Neural cell (in vitro differentiated cells): Measurements from ENCODE around the gene TMCC2. TPM values are rescaled to one million over a fixed set of nuclear protein-coding genes. Genes with fewer than 3 reads are reported as not detected.

Experiments
- H2AFZ ChIP-seq: fragments of 200-600, 300-800 bp; sonication (generic), shearing (Covaris generic); 2 replicates; pipeline ENCODE4 v1.6.0; 2014; ENCODE audit warnings: low read depth, mild to moderate bottlenecking, antibody characterized with exemption, low read length, moderate library complexity
- H3F3A ChIP-seq: fragments of 200-600 bp; shearing (Covaris generic); 2 replicates; pipeline ENCODE4 v1.6.1; 2016; ENCODE audit warnings: mild to moderate bottlenecking, moderate library complexity, mixed read lengths, antibody characterized with exemption, low read length; ENCODE audit not compliant: insufficient read depth, poor library complexity, severe bottlenecking
- H3K27ac ChIP-seq: fragments of 200-600, 300-800 bp; sonication (generic), shearing (Covaris generic); 2 replicates; pipeline ENCODE4 v1.5.1; 2014; ENCODE audit warnings: mild to moderate bottlenecking, low read length, moderate library complexity
- H3K27me3 ChIP-seq: fragments of 300-800, 200-600 bp; sonication (generic), shearing (Covaris generic); 2 replicates; pipeline ENCODE4 v1.6.0; 2014; ENCODE audit warnings: mild to moderate bottlenecking, low read depth, low read length, moderate library complexity; ENCODE audit not compliant: insufficient read depth
- H3K36me3 ChIP-seq: fragments of 300-800, 200-600 bp; sonication (generic), shearing (Covaris generic); 2 replicates; pipeline ENCODE4 v1.5.1; 2014; ENCODE audit warnings: mild to moderate bottlenecking, antibody characterized with exemption, low read length, moderate library complexity; ENCODE audit not compliant: insufficient read depth
- H3K4me2 ChIP-seq: fragments of 300-800, 200-600 bp; sonication (generic), shearing (Covaris generic); 2 replicates; pipeline ENCODE4 v1.6.0; 2014; ENCODE audit warnings: mild to moderate bottlenecking, low read length
- H3K4me3 ChIP-seq: fragments of 300-800, 200-600 bp; sonication (generic), shearing (Covaris generic); 2 replicates; pipeline ENCODE4 v1.5.1; 2014; ENCODE audit warnings: mild to moderate bottlenecking, low read length, moderate library complexity
- H3K79me2 ChIP-seq: fragments of 200-600 bp; shearing (Covaris generic); replicated peaks from 2 replicates; pipeline ENCODE4 v1.6.0; 2014; ENCODE audit warnings: mild to moderate bottlenecking, low read length, moderate library complexity; ENCODE audit not compliant: insufficient read depth
- H3K9ac ChIP-seq: fragments of 300-800, 200-600 bp; sonication (generic), shearing (Covaris generic); 2 replicates; pipeline ENCODE4 v1.6.1; 2016; ENCODE audit warnings: mild to moderate bottlenecking, low read length, mixed read lengths
- H3K9me2 ChIP-seq: fragments of 200-600 bp; shearing (Covaris generic); 2 replicates; pipeline ENCODE4 v1.6.1; 2016; ENCODE audit warnings: mild to moderate bottlenecking, low read length, mixed read lengths; ENCODE audit not compliant: insufficient read depth
- H3K9me3 ChIP-seq: fragments of 200-600, 300-800 bp; sonication (generic), shearing (Covaris generic); 2 replicates; pipeline ENCODE4 v1.6.1; 2016; ENCODE audit warnings: mild to moderate bottlenecking, mixed run types, low read length, moderate library complexity, mixed read lengths
- H4K20me1 ChIP-seq: fragments of 200-600 bp; shearing (Covaris generic); 2 replicates; pipeline ENCODE4 v1.6.1; 2016; ENCODE audit warnings: mild to moderate bottlenecking, mixed run types; ENCODE audit not compliant: insufficient read depth
- CTCF ChIP-seq: fragments of 450-650 bp; IDR thresholded peaks from 2 replicates; pipeline ENCODE4 v1.5.1; 2014; ENCODE audit warnings: antibody characterized with exemption, mild to moderate bottlenecking, moderate library complexity; ENCODE audit not compliant: poor library complexity, severe bottlenecking
- EP300 ChIP-seq: fragments of 450-650 bp; conservative IDR thresholded peaks from 2 replicates; pipeline ENCODE4 v1.6.1; 2014; ENCODE audit warnings: antibody characterized with exemption, mild to moderate bottlenecking, moderate library complexity; ENCODE audit not compliant: poor library complexity, severe bottlenecking
- EZH2 ChIP-seq: fragments of 200-600, 300-800 bp; shearing (Covaris generic), sonication (generic); IDR thresholded peaks from 2 replicates; pipeline ENCODE4 v1.6.1; 2014; ENCODE audit warnings: antibody characterized with exemption, low read length, borderline replicate concordance, mild to moderate bottlenecking; ENCODE audit not compliant: insufficient read depth, poor library complexity, severe bottlenecking
- MXI1 ChIP-seq: fragments of 450-650 bp; conservative IDR thresholded peaks from 2 replicates; pipeline ENCODE4 v1.6.1; 2014; ENCODE audit warnings: antibody characterized with exemption, mild to moderate bottlenecking; ENCODE audit not compliant: poor library complexity, severe bottlenecking
- POLR2AphosphoS5 ChIP-seq: IDR thresholded peaks from 2 replicates; pipeline ENCODE4 v1.6.1; 2012
- RAD21 ChIP-seq: fragments of 450-650 bp; conservative IDR thresholded peaks from 2 replicates; pipeline ENCODE4 v1.6.1; 2014; ENCODE audit warnings: antibody characterized with exemption, mild to moderate bottlenecking, moderate library complexity
- REST ChIP-seq: IDR thresholded peaks from 2 replicates; pipeline ENCODE4 v1.6.1; 2012; ENCODE audit warnings: borderline replicate concordance
- SMC3 ChIP-seq: fragments of 450-650 bp; conservative IDR thresholded peaks from 2 replicates; pipeline ENCODE4 v1.6.1; 2014; ENCODE audit warnings: antibody characterized with exemption, mild to moderate bottlenecking, moderate library complexity; ENCODE audit not compliant: poor library complexity
- TAF1 ChIP-seq: IDR thresholded peaks from 2 replicates; pipeline ENCODE4 v1.6.1; 2012; ENCODE audit warnings: low read depth
- polyA plus RNA-seq: library from polyadenylated mRNA; depleted of rRNA; stranded (reverse); fragments of >200 nt; gene quantifications from 2 replicates; pipeline ENCODE4 v1.2.3, GENCODE V29; 2014

TMCC2 gene
- polyA plus RNA-seq, 1 donor from 2014 or later = 32.2 TPM

DNA sequence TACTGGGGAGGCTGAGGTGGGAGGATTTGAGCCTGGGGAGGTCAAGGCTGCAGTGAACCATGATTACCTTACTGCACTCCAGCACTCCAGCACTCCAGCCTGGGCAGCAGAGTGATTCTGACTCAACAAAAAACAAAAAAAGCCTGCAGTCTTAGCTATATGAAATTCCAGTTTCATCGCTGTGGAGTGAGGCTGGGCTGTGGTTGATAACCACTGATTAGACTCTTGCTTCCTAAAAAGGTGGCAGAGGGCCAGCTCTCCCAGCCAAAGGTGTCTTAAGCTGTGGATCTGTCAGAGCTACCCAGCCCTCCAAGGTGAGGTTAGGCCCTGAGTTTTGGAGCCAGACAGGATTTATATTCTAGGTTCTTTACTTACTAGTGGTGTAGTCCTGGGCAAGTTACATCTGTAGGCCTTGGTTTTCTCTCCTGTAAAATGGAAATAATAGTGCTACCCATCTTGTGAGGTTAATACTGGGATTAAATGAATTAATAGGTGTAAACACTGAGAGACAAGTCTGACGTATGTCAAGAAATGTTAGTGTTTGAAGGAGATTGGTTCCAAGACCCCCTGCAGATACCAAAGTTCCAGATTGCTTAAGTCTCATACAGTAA, 35.9 kb downstream of the TMCC2 start:
- TF ChIP-seq CTCF (no peak), POLR2AphosphoS5 (no peak), MXI1 (no peak), RAD21 (no peak), REST (no peak), EP300 (no peak), TAF1 (no peak), SMC3 (no peak), EZH2 (no peak)
- Histone ChIP-seq H3K9ac (no peak overlapping the region), H3K4me3 (no peak overlapping the region), H2AFZ (no peak overlapping the region), H3K9me2 (no peaks in the 10 kb centered on the region), H3K36me3 (no peaks in the 10 kb centered on the region), H3K27me3 (no peaks in the 10 kb centered on the region), H3K79me2 (no peaks in the 10 kb centered on the region), H3K9me3 (no peaks in the 10 kb centered on the region), H3K4me2 (no peak overlapping the region), H3F3A (no peaks in the 10 kb centered on the region), H4K20me1 (no peaks in the 10 kb centered on the region), H3K27ac (no peak overlapping the region)

- Histone ChIP-seq H3K27me3 (no peaks in the 10 kb centered on the region), H3K36me3 (no peaks in the 10 kb centered on the region), H3K27ac (no peak overlapping the region), H3K9me3 (no peaks in the 10 kb centered on the region), H3K4me2 (no peak overlapping the region), H3K79me2 (no peaks in the 10 kb centered on the region), H3K9ac (no peak overlapping the region), H3F3A (no peaks in the 10 kb centered on the region), H2AFZ (no peak overlapping the region), H3K9me2 (no peaks in the 10 kb centered on the region), H3K4me3 (no peak overlapping the region), H4K20me1 (no peaks in the 10 kb centered on the region)
- TF ChIP-seq SMC3 (no peak), REST (no peak), CTCF (no peak)
Observed at GRCh38 chr1:205266611-205267305, 39.0 kb downstream of the TMCC2 start.
